Gastroesophageal sphincter (tissue), 3 donors: Measurements from ENCODE around the gene DKKL1.

ENCODE experiments used
- CTCF ChIP-seq, 4 experiments: fragments of 200-600 bp in 2 of 4; fragments of 450-650 bp in 2 of 4; sonication (generic) in 1 of 4; IDR thresholded peaks; one replicate each; pipeline ENCODE4 v1.5.1; 2017 to 2019; ENCODE audit warnings: antibody characterized with exemption in 4 of 4, mild to moderate bottlenecking in 2 of 4, moderate library complexity in 2 of 4
- EP300 ChIP-seq: sonication (generic); formaldehyde crosslinking; IDR thresholded peaks from one replicate; pipeline ENCODE4 v1.6.1; 2017; ENCODE audit warnings: antibody characterized with exemption, mild to moderate bottlenecking
- POLR2A ChIP-seq, 2 donors: fragments of 450-650 bp; IDR thresholded peaks; one replicate each; pipeline ENCODE4 v1.6.1; 2017; ENCODE audit warnings: antibody characterized with exemption in 2 of 2, mild to moderate bottlenecking in 2 of 2, moderate library complexity in 1 of 2

GRCh38 chr19:49382639-49383038, 19.0 kb downstream of the DKKL1 start:
- TF ChIP-seq POLR2A (IDR thresholded peaks at IDR 0.05) = no peak
- TF ChIP-seq CTCF (IDR thresholded peaks at IDR 0.05) = no peak
- TF ChIP-seq EP300 = no peak
